ENCODE results near the gene EPB41L4A.

- TF ChIP-seq CTCF (IDR thresholded peaks at IDR 0.05), result no peak
- no peak for TF ChIP-seq POLR2A (IDR thresholded peaks at IDR 0.05)
These were observed 264.0 kb downstream of the EPB41L4A start for GRCh38 chr5:112154940-112155686.

All from adrenal gland (tissue), 5 donors.